Measurements from ENCODE around the gene NTSR1.

Gene NTSR1

DNA sequence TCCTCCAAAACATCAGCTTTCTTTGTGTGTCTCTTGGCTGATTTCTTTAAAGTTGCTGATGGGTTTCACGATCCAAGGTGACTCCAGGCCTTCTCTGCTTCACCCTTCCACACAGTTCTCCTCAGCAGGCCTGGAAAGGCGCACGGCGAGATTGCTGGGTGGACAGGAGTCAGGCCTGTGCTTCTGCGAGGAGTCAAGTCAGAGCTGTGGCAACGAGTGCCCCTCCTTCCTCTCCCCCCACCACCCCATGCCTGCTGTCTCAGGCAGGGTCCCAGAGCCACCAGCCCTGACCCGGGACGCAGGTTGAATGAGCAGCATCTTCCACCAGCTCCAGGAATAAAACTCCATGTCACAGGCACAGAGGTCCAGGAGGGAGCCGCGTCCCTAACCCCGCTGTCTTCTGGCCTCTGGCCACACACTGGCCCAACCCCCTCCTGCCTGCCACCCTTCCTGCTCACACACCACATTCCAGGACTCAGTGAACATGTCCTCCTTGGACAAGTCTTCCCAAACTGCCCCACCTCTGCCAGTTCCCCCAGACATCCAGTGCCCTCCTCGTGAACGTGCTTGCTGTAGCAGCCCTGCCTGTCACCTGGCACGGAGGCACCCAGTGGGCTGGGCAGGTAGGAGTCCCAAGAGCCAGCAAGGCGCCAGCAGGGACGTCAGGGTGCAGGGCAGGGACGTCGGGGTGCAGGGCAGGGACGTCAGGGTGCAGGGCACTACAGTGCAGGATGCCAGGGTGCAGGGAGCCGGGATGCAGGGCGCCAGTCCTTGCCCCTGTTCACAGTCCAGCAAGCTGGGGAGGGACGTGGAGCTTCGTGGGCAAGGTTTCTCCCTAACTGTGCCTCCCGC lies 7.2 kb upstream of the NTSR1 start:
- no peak for DNase-seq (ENCODE audit: low read depth)
- H3K4me3 ChIP-seq (ENCODE audit: low read depth, low read length), result no peak overlapping the region
- TF ChIP-seq, protein P1, sequence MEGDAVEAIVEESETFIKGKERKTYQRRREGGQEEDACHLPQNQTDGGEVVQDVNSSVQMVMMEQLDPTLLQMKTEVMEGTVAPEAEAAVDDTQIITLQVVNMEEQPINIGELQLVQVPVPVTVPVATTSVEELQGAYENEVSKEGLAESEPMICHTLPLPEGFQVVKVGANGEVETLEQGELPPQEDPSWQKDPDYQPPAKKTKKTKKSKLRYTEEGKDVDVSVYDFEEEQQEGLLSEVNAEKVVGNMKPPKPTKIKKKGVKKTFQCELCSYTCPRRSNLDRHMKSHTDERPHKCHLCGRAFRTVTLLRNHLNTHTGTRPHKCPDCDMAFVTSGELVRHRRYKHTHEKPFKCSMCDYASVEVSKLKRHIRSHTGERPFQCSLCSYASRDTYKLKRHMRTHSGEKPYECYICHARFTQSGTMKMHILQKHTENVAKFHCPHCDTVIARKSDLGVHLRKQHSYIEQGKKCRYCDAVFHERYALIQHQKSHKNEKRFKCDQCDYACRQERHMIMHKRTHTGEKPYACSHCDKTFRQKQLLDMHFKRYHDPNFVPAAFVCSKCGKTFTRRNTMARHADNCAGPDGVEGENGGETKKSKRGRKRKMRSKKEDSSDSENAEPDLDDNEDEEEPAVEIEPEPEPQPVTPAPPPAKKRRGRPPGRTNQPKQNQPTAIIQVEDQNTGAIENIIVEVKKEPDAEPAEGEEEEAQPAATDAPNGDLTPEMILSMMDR (IDR thresholded peaks at IDR 0.05; ENCODE audit: insufficient read depth, low read depth, low read length, missing control alignments), result no peak

DNA sequence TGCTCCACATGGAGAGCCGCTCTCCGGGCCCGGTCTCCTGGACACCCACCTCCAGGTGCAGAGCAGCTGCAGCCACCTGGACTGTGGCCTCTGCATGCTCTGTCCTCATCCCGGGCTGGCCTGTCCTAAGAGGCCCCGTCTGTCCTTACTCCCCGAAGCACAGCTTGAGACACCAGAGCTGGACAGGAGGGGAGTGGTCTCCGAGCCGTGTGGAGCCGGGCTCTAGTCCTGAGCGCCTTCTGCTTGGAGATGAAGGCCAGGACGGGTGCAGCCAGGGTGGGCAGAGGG lies 6.7 kb upstream of the NTSR1 start:
- H3K4me3 ChIP-seq (ENCODE audit: low read depth, low read length), result no peak overlapping the region
- no peak for DNase-seq (ENCODE audit: low read depth)
- TF ChIP-seq, protein P1 (IDR thresholded peaks at IDR 0.05; ENCODE audit: insufficient read depth, low read depth, low read length, missing control alignments), result no peak

DNA sequence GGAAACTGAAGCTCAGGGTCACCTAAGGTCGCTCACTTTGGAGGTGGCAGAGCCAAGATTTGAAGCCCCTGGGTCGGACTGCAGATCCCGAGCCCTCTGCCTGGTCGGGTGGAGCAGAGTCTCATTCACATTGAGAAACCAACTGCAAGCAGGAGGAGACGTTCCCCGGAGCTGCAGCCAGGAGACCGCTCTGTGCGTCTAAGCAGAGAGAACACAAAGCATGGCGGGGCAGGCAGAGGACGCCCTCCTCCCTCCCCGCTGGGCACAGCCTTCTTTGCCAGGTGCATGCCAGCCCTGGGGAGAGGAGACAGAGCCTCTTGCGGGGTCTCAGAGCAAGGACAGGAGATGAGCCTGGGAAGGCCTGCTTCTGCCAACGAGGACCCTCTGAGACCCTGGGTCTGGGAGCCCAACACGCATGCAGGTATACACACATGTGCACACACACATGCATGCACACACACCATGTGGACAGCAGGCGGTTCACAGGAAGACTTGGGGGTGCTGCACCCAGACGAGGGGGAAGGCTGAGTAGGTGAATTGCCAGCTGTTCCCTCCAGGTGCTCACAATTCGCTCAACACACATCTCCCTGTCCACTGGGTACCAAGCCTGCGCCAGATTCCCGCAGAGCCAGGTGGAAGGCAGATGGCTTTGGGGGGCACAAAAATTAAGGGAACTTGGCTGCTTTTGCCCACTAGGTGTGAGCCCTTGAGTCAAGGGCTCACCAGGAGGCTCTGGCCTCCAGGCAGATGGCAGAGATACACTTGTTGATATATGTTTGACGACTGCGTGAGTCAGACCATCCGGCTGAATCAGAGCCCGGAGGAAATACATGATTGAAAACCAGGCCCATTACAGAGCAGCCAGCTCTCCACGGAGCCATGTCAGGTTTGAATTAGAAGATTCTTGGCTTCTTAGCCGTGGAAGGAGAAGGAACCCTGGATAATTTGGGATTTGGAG lies 5.5 kb upstream of the NTSR1 start:
- H3K4me3 ChIP-seq (ENCODE audit: low read depth, low read length), result no peak overlapping the region
- TF ChIP-seq, protein P1 (IDR thresholded peaks at IDR 0.05; ENCODE audit: insufficient read depth, low read depth, low read length, missing control alignments), result no peak
- DNase-seq (ENCODE audit: low read depth), result no peak

DNA sequence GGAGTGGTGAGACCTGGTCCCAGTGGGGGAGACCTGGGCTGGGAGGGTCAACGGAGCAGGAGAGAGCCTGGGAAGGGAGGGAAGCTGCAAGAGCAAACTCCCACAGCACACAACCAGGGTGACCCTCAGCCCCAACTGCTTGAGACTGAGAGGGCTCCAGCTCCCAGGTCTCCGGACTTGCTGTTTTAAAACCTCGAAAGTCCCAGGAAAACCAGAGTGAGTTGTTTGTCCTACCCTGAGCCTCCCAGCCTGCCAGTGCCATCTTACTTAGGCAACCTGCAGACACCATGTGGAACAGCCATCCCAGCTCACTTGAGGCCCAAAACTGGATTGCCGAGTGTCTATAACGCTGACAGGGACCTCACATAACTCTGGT lies 4.8 kb upstream of the NTSR1 start:
- TF ChIP-seq, protein P1 (IDR thresholded peaks at IDR 0.05; ENCODE audit: insufficient read depth, low read depth, low read length, missing control alignments), result no peak
- DNase-seq (ENCODE audit: low read depth), result no peak
- H3K4me3 ChIP-seq (ENCODE audit: low read depth, low read length), result no peak overlapping the region

- no peak for DNase-seq (ENCODE audit: low read depth)
- TF ChIP-seq, protein P1 (IDR thresholded peaks at IDR 0.05; ENCODE audit: insufficient read depth, low read depth, low read length, missing control alignments), result no peak
- H3K4me3 ChIP-seq (ENCODE audit: low read depth, low read length), result no peak overlapping the region
Measured at GRCh38 chr20:62704341-62704948, 4.2 kb upstream of the NTSR1 start.

GRCh38 chr20:62705627-62706026 lies 3.0 kb upstream of the NTSR1 start:
- no peak for DNase-seq (ENCODE audit: low read depth)
- TF ChIP-seq, protein P1 (IDR thresholded peaks at IDR 0.05; ENCODE audit: insufficient read depth, low read depth, low read length, missing control alignments), result no peak
- H3K4me3 ChIP-seq (ENCODE audit: low read depth, low read length), result no peak overlapping the region
